IPS-15b (cell line): ENCODE results near the gene TNIK.
"Not testable (repeated sequence)": the region's sequence is repeated elsewhere in the genome, so short reads cannot be mapped to it uniquely, and the experiment has no call there.

ENCODE experiments used
- H3K27me3 ChIP-seq: one replicate; pipeline ENCODE4 v1.6.1; 2013; ENCODE audit warnings: low read length; ENCODE audit not compliant: control insufficient read depth, insufficient read depth
- H3K36me3 ChIP-seq: one replicate; pipeline ENCODE4 v1.6.1; 2013; ENCODE audit warnings: low read length; ENCODE audit not compliant: control insufficient read depth, insufficient read depth
- H3K4me1 ChIP-seq: one replicate; pipeline ENCODE4 v1.6.1; 2013; ENCODE audit warnings: mild to moderate bottlenecking, low read length; ENCODE audit not compliant: control insufficient read depth, insufficient read depth
- H3K4me3 ChIP-seq: one replicate; pipeline ENCODE4 v1.5.1; 2013; ENCODE audit warnings: low read depth, low read length
- H3K9ac ChIP-seq: one replicate; pipeline ENCODE4 v1.6.1; 2013; ENCODE audit warnings: low read depth, mild to moderate bottlenecking, low read length
- H3K9me3 ChIP-seq: one replicate; pipeline ENCODE4 v1.6.1; 2013; ENCODE audit warnings: mild to moderate bottlenecking, low read length; ENCODE audit not compliant: control insufficient read depth, insufficient read depth

The TNIK gene

DNA sequence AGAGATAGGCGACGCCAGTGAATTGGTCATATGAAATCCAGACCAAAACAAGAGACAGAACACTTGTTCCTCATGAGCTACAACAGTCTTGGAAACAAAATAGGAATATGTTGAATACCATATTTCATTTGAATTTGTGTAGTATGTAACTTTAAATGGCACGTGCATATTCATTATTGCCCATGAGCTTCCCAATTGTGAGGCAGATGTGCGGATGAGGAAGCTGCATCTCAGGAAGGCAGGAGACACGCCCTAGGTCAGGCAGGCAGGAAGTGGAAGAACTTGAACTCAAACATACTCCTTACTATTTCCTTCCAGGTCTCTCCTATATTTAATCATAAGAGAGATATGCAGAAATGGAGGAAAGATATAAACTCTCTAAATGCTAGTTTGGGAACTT lies 326.9 kb downstream of the TNIK start:
- Histone ChIP-seq H3K9me3 (no peaks in the 10 kb centered on the region), H3K4me1 (no peaks in the 10 kb centered on the region), H3K9ac (no peak overlapping the region)

DNA sequence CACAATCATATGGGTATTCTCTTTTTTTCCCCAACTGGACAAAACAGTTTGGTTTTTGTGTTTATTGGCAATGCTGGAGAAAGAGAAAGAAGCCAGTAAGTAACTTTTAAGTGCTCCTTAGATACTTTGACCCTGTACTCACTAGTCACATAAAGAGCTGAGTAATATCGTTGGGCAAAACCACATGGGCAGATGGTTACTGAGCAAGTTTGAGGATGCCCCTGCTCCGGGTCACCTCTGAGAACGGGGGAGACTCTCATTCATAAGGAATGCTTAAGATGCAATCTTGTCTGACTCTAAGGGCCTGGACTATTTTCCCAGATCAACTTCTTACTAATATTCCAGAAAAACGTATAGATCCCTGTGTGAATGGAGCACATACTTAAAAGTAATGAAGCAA lies 327.3 kb downstream of the TNIK start:
- H3K9ac ChIP-seq = no peak overlapping the region
- H3K4me1 ChIP-seq = no peaks in the 10 kb centered on the region
- no peaks in the 10 kb centered on the region for H3K27me3 ChIP-seq
- no peaks in the 10 kb centered on the region for H3K9me3 ChIP-seq
- H3K36me3 ChIP-seq = no peaks in the 10 kb centered on the region
- no peak overlapping the region for H3K4me3 ChIP-seq

More for the DNA sequence above, 326.9 kb downstream of the TNIK start:
- Histone ChIP-seq H3K27me3 (no peaks in the 10 kb centered on the region), H3K36me3 (no peaks in the 10 kb centered on the region), H3K4me3 (no peak overlapping the region)

- Histone ChIP-seq H3K36me3 (no peaks in the 10 kb centered on the region), H3K4me1 (no peaks in the 10 kb centered on the region), H3K27me3 (no peaks in the 10 kb centered on the region), H3K9me3 (no peaks in the 10 kb centered on the region), H3K4me3 (no peak overlapping the region), H3K9ac (no peak overlapping the region)
Observed at GRCh38 chr3:171129827-171130226, 330.4 kb downstream of the TNIK start.

GRCh38 chr3:171127611-171128010 lies 332.6 kb downstream of the TNIK start:
- no peaks in the 10 kb centered on the region for H3K36me3 ChIP-seq
- no peak overlapping the region for H3K9ac ChIP-seq
- H3K9me3 ChIP-seq = no peaks in the 10 kb centered on the region
- H3K27me3 ChIP-seq = no peaks in the 10 kb centered on the region
- H3K4me3 ChIP-seq = no peak overlapping the region
- no peaks in the 10 kb centered on the region for H3K4me1 ChIP-seq

GRCh38 chr3:171126478-171127209 lies 333.6 kb downstream of the TNIK start:
- H3K27me3 ChIP-seq = no peaks in the 10 kb centered on the region
- no peak overlapping the region for H3K4me3 ChIP-seq
- no peaks in the 10 kb centered on the region for H3K4me1 ChIP-seq
- no peaks in the 10 kb centered on the region for H3K36me3 ChIP-seq
- H3K9me3 ChIP-seq = no peaks in the 10 kb centered on the region
- no peak overlapping the region for H3K9ac ChIP-seq

DNA sequence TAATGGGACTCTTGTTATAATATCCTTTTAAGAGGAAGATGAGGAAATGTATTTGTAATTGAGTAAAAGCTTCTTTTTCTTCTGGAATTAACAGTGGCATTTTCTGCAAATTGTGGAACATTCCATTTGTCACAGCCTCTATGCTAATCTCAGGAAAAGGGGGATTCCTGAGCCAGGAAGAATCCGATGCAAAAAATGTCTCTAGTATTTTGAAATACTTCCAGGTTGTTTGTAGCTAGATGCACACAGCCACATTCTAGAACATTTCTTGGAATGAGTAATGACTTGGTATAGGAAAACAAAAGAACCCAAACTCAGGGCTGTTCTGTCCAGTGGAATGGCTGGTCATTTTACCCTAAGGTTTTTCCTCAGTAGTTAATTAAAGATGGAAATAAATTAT lies 335.2 kb downstream of the TNIK start:
- no peaks in the 10 kb centered on the region for H3K36me3 ChIP-seq
- H3K9me3 ChIP-seq = no peaks in the 10 kb centered on the region
- H3K4me3 ChIP-seq = no peak overlapping the region
- H3K4me1 ChIP-seq = no peaks in the 10 kb centered on the region
- H3K27me3 ChIP-seq = no peaks in the 10 kb centered on the region
- no peak overlapping the region for H3K9ac ChIP-seq

DNA sequence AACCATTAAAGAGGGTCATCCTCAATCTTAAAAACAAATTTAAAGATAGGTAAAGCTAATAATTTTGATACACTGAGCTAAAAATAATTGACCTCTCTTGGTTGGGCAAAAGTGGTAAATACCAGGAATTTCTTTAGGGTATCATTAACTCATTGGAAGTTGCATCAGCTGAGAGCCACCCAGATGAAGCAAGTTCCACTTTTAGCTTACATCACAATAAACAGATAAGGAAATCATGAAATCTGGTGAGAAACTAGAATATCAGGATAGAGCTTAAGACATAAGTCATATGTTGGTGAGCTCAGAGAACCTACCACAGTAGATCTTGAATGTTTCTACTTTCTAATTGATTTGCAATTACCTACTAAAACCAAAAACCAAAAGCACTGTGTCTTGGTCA lies 336.3 kb downstream of the TNIK start:
- no peak overlapping the region for H3K4me3 ChIP-seq
- no peak overlapping the region for H3K9ac ChIP-seq
- H3K4me1 ChIP-seq = no peaks in the 10 kb centered on the region
- H3K9me3 ChIP-seq = no peaks in the 10 kb centered on the region
- H3K36me3 ChIP-seq = no peaks in the 10 kb centered on the region
- H3K27me3 ChIP-seq = no peaks in the 10 kb centered on the region

DNA sequence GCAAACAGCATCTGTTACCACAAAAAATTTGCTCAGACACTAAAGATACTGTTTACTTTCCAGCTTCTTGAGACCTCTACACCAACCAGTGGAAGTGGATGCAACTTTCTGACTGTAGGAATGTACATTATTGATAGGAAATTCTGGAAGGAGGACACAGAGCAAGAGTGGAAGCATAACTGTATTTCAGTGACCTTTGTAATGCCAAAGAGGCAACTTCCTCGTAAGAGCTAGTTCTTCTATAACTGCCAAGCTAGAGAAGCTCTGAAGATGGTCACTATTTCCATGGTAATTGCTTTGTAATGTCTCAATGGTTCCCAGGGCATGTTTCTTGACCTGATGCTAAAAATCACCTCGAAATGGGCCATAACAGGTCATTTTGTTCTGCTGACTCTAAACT lies 337.3 kb downstream of the TNIK start:
- no peaks in the 10 kb centered on the region for H3K9me3 ChIP-seq
- no peaks in the 10 kb centered on the region for H3K4me1 ChIP-seq
- H3K36me3 ChIP-seq = no peaks in the 10 kb centered on the region
- H3K4me3 ChIP-seq = no peak overlapping the region
- H3K9ac ChIP-seq = no peak overlapping the region
- H3K27me3 ChIP-seq = no peaks in the 10 kb centered on the region

DNA sequence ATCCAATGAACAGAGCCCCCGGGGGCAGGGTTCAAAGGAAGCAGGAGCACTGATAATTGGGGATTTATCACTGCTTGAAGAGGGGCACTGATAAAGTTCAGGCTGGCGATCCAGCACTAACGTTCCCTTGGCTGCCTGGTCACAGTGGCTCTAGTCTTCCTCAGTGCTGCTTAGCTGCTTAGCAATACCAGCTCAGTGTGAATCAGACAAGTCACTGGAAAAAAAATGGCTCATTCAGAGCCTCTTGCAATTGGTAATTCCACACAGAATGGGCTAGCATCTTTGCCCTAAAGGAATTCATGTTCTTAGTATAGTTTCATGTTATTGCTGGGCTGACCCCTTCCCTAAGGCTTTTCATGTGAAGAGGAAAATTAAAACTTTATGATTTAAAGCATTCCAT lies 338.0 kb downstream of the TNIK start:
- Histone ChIP-seq H3K9me3 (no peaks in the 10 kb centered on the region), H3K27me3 (no peaks in the 10 kb centered on the region), H3K4me3 (no peak overlapping the region), H3K36me3 (no peaks in the 10 kb centered on the region), H3K4me1 (no peaks in the 10 kb centered on the region), H3K9ac (no peak overlapping the region)

- Histone ChIP-seq H3K27me3 (no peaks in the 10 kb centered on the region), H3K36me3 (no peaks in the 10 kb centered on the region), H3K9me3 (no peaks in the 10 kb centered on the region), H3K9ac (no peak overlapping the region), H3K4me1 (no peaks in the 10 kb centered on the region), H3K4me3 (no peak overlapping the region)
Observed at GRCh38 chr3:171121801-171122200, 338.4 kb downstream of the TNIK start.

GRCh38 chr3:171119402-171119801 lies 340.8 kb downstream of the TNIK start:
- H3K9ac ChIP-seq = not testable (repeated sequence)

GRCh38 chr3:171118993-171119392 lies 341.2 kb downstream of the TNIK start:
- H3K4me3 ChIP-seq, H3K9me3 ChIP-seq, H3K9ac ChIP-seq, H3K4me1 ChIP-seq, H3K36me3 ChIP-seq, H3K27me3 ChIP-seq: not testable (repeated sequence)

More at GRCh38 chr3:171119402-171119801, 340.8 kb downstream of the TNIK start:
- not testable (repeated sequence) for H3K27me3 ChIP-seq, H3K36me3 ChIP-seq, H3K9me3 ChIP-seq, H3K4me1 ChIP-seq, H3K4me3 ChIP-seq
